Gastroesophageal sphincter (tissue), 3 donors: ENCODE data around the gene HERC5.

ENCODE experiments used
- POLR2A ChIP-seq, 2 donors: fragments of 450-650 bp; IDR thresholded peaks; one replicate each; pipeline ENCODE4 v1.6.1; 2017; ENCODE audit warnings: antibody characterized with exemption in 2 of 2, mild to moderate bottlenecking in 2 of 2, moderate library complexity in 1 of 2
- POLR2AphosphoS5 ChIP-seq: sonication (generic); formaldehyde crosslinking; IDR thresholded peaks from one replicate; pipeline ENCODE4 v1.6.1; 2017; ENCODE audit warnings: antibody characterized with exemption
- TF ChIP-seq, protein P1 (sequence below), 4 experiments: fragments of 200-600 bp in 2 of 4; fragments of 450-650 bp in 2 of 4; sonication (generic) in 1 of 4; IDR thresholded peaks; one replicate each; pipeline ENCODE4 v1.5.1; 2017 to 2019; ENCODE audit warnings: antibody characterized with exemption in 4 of 4, mild to moderate bottlenecking in 2 of 4, moderate library complexity in 2 of 4

- TF ChIP-seq POLR2A (IDR thresholded peaks at IDR 0.05) (no peak), POLR2AphosphoS5 (no peak)
- TF ChIP-seq, protein P1, sequence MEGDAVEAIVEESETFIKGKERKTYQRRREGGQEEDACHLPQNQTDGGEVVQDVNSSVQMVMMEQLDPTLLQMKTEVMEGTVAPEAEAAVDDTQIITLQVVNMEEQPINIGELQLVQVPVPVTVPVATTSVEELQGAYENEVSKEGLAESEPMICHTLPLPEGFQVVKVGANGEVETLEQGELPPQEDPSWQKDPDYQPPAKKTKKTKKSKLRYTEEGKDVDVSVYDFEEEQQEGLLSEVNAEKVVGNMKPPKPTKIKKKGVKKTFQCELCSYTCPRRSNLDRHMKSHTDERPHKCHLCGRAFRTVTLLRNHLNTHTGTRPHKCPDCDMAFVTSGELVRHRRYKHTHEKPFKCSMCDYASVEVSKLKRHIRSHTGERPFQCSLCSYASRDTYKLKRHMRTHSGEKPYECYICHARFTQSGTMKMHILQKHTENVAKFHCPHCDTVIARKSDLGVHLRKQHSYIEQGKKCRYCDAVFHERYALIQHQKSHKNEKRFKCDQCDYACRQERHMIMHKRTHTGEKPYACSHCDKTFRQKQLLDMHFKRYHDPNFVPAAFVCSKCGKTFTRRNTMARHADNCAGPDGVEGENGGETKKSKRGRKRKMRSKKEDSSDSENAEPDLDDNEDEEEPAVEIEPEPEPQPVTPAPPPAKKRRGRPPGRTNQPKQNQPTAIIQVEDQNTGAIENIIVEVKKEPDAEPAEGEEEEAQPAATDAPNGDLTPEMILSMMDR (IDR thresholded peaks at IDR 0.05), result no peak
Observed at GRCh38 chr4:88411491-88412096, 45.3 kb upstream of the HERC5 start.
